Transverse colon (tissue), 4 donors: ENCODE measurements around the gene SPECC1. TPM values are rescaled to one million over a fixed set of nuclear protein-coding genes. Genes with fewer than 3 reads are reported as not detected.

Experiments
- DNase-seq: peaks from one replicate; pipeline ENCODE4 v3.0.0-alpha.2; 2019
- H3K27ac ChIP-seq, 4 donors: fragments of 200-600 bp; sonication (generic); 2 replicates each; pipeline ENCODE4 v1.5.1; 2016 to 2018; ENCODE audit warnings: inconsistent platforms in 4 of 4
- H3K27me3 ChIP-seq: fragments of 200-600 bp; sonication (generic); 2 replicates; pipeline ENCODE4 v1.5.1; 2017; ENCODE audit warnings: inconsistent platforms
- H3K36me3 ChIP-seq, 4 donors: fragments of 200-600 bp; sonication (generic); 2 replicates each; pipeline ENCODE4 v1.5.1; 2017 to 2019; ENCODE audit warnings: inconsistent platforms in 4 of 4
- H3K4me1 ChIP-seq, 4 donors: fragments of 200-600 bp; sonication (generic); 2 replicates each; pipeline ENCODE4 v1.5.1; 2017 to 2020; ENCODE audit warnings: inconsistent platforms in 4 of 4
- H3K4me3 ChIP-seq, 4 donors: fragments of 200-600 bp; sonication (generic); 1 replicate in 1 of 4; 2 replicates in 3 of 4; pipeline versions ENCODE4 v1.5.1 to v1.6.1; 2017 to 2019; ENCODE audit warnings: inconsistent platforms in 4 of 4
- H3K9me3 ChIP-seq, 2 donors: fragments of 200-600 bp; sonication (generic); 2 replicates each; pipeline ENCODE4 v1.5.1; 2017 to 2019; ENCODE audit warnings: inconsistent platforms in 2 of 2
- EP300 ChIP-seq: sonication (generic); formaldehyde crosslinking; IDR thresholded peaks from one replicate; pipeline ENCODE4 v1.6.1; 2017; ENCODE audit warnings: antibody characterized with exemption, low read depth
- POLR2A ChIP-seq: fragments of 450-650 bp; IDR thresholded peaks from one replicate; pipeline ENCODE4 v1.6.1; 2016; ENCODE audit warnings: antibody characterized with exemption, mild to moderate bottlenecking, moderate library complexity
- POLR2AphosphoS5 ChIP-seq, 3 donors: sonication (generic); formaldehyde crosslinking; IDR thresholded peaks; one replicate each; pipeline ENCODE4 v1.6.1; 2016; ENCODE audit warnings: antibody characterized with exemption in 3 of 3
- WGBS, 2 donors: methylation state at CpG; one replicate each; pipeline ENCODE4 v1.1.5; 2018; ENCODE audit warnings: low coverage in 1 of 2; 5-methylcytosine and 5-hydroxymethylcytosine counted together
- in situ Hi-C, 4 donors: fragments of 200-750 bp; cut with MboI; loops; one replicate each; pipeline versions ENCODE4 v1.15.0 to v1.15.1; 2017; ENCODE audit warnings: low sequenced_read_pairs in 3 of 4, low pct_ligation_motif_present in 1 of 4, low pct_unique_long_range_greater_than_20kb in 1 of 4
- intact Hi-C: fragments of 100-400 bp; cut with DNase I; formaldehyde crosslinking; loops from one replicate; pipeline ENCODE4 v1.15.1; 2023; ENCODE audit warnings: low total_unique reads
- total RNA-seq, 4 donors: library from RNA; depleted of rRNA; stranded (reverse); fragments of >200 nt; gene quantifications; one replicate each; pipeline ENCODE4 v1.1.0, GENCODE V29; 2016
- TF ChIP-seq, protein P1 (sequence below), 5 experiments: fragments of 200-600 bp in 3 of 5; fragments of 450-650 bp in 2 of 5; sonication (generic) in 3 of 5; IDR thresholded peaks; 1 replicate in 2 of 5; 2 replicates in 3 of 5; pipeline ENCODE4 v1.5.1; 2016 to 2017; ENCODE audit warnings: antibody characterized with exemption in 5 of 5, inconsistent platforms in 3 of 5, mild to moderate bottlenecking in 2 of 5, moderate library complexity in 1 of 5

The SPECC1 gene
- total RNA-seq, 4 donors from 2014 or later, result 117 to 141 (median 125) TPM

- DNase-seq, result no peak
- WGBS, 2 donors, result 95 to 97% methylated on average over 3 to 6 of the region's 6 CpGs
- Histone ChIP-seq H3K36me3 (no peaks in the 10 kb centered on the region), H3K4me3 (no peak overlapping the region), H3K4me1 (no peaks in the 10 kb centered on the region), H3K27ac (no peak overlapping the region), H3K27me3 (no peaks in the 10 kb centered on the region), H3K9me3 (peaks cover 0 to 4% of the 10 kb centered on the region in 2 donors)
- no peak for TF ChIP-seq POLR2AphosphoS5 (IDR thresholded peaks at IDR 0.05)
- TF ChIP-seq, protein P1, sequence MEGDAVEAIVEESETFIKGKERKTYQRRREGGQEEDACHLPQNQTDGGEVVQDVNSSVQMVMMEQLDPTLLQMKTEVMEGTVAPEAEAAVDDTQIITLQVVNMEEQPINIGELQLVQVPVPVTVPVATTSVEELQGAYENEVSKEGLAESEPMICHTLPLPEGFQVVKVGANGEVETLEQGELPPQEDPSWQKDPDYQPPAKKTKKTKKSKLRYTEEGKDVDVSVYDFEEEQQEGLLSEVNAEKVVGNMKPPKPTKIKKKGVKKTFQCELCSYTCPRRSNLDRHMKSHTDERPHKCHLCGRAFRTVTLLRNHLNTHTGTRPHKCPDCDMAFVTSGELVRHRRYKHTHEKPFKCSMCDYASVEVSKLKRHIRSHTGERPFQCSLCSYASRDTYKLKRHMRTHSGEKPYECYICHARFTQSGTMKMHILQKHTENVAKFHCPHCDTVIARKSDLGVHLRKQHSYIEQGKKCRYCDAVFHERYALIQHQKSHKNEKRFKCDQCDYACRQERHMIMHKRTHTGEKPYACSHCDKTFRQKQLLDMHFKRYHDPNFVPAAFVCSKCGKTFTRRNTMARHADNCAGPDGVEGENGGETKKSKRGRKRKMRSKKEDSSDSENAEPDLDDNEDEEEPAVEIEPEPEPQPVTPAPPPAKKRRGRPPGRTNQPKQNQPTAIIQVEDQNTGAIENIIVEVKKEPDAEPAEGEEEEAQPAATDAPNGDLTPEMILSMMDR (IDR thresholded peaks at IDR 0.05), result no peak
- TF ChIP-seq EP300, result no peak
- no peak for TF ChIP-seq POLR2A
- in situ Hi-C loops, result loop anchor here in 2 of 4 donors (10.0 kb wide), 2 partner anchors 97 to 187 kb away; no protein-coding TSS in a partner anchor
- intact Hi-C loops, result loop anchor here (10.0 kb wide), 1 partner anchor 187 kb away; no protein-coding TSS in a partner anchor
Measured at GRCh38 chr17:20127360-20128035, 118.3 kb downstream of the SPECC1 start.

DNA sequence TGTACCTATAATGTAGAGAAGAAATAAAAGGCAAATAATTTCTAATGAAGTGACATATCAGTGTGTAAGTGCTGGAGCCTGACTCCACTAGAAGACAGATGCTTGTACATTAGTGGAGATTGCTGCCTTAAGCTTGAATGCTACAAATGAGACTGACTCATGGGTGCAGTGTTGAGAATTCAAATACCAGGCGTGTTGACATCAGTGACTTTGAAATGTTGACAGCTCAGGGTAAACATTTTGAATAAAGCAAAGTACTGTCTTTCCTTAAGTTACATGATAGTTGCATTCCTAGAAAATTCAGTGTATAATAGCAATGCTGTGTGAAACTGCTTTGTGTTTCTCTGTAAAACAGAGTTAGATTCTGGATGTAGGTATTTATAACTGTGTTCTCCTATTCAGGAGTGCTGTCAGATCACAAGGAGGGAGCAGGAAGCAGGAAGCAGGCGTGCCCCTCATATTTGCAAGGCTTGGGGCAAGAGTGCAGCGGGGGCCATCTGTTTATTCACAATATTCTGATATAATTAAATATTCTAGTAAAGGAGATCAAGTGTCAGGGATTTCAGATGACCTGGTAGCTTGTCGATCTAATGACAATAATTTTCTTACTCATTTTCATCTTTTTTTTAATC is 119.0 kb downstream of the SPECC1 start:
- Histone ChIP-seq H3K4me1 (no peaks in the 10 kb centered on the region), H3K36me3 (no peaks in the 10 kb centered on the region), H3K27ac (no peak overlapping the region), H3K9me3 (peaks cover 0 to 4% of the 10 kb centered on the region in 2 donors), H3K27me3 (no peaks in the 10 kb centered on the region), H3K4me3 (no peak overlapping the region)
- in situ Hi-C loops (loop anchor here in 2 of 4 donors (10.0 kb wide), 2 partner anchors 97 to 187 kb away; no protein-coding TSS in a partner anchor), intact Hi-C loops (loop anchor here (10.0 kb wide), 1 partner anchor 187 kb away; no protein-coding TSS in a partner anchor)
- WGBS, 2 donors, result 71 to 74% methylated on average over 4 of the region's 4 CpGs
- DNase-seq, result no peak
- TF ChIP-seq, protein P1 (IDR thresholded peaks at IDR 0.05), result no peak
- TF ChIP-seq POLR2A (no peak), POLR2AphosphoS5 (IDR thresholded peaks at IDR 0.05) (no peak), EP300 (no peak)

GRCh38 chr17:20133517-20133916 is 124.4 kb downstream of the SPECC1 start:
- TF ChIP-seq, protein P1 (IDR thresholded peaks at IDR 0.05), result no peak
- TF ChIP-seq EP300 (no peak), POLR2AphosphoS5 (IDR thresholded peaks at IDR 0.05) (no peak), POLR2A (no peak)
- no peaks in the 10 kb centered on the region for H3K36me3 ChIP-seq
- no peaks in the 10 kb centered on the region for H3K4me1 ChIP-seq
- no peak overlapping the region for H3K4me3 ChIP-seq
- H3K9me3 ChIP-seq, result peaks cover 0 to 4% of the 10 kb centered on the region in 2 donors
- in situ Hi-C loops, result no loop called here
- DNase-seq, result no peak
- H3K27me3 ChIP-seq, result no peaks in the 10 kb centered on the region
- 79 to 84% methylated on average over 5 of the region's 5 CpGs for WGBS, 2 donors
- H3K27ac ChIP-seq, result no peak overlapping the region
- intact Hi-C loops, result no loop called here

- Histone ChIP-seq H3K27me3 (no peaks in the 10 kb centered on the region), H3K27ac (no peak overlapping the region), H3K9me3 (no peaks in the 10 kb centered on the region), H3K4me3 (no peak overlapping the region), H3K4me1 (no peaks in the 10 kb centered on the region), H3K36me3 (no peaks in the 10 kb centered on the region)
- DNase-seq, result no peak
- intact Hi-C loops (no loop called here), in situ Hi-C loops (no loop called here)
- TF ChIP-seq POLR2AphosphoS5 (IDR thresholded peaks at IDR 0.05) (no peak), POLR2A (no peak)
- TF ChIP-seq, protein P1 (IDR thresholded peaks at IDR 0.05), result no peak
- WGBS, 2 donors, result 61 to 85% methylated on average over 9 to 10 of the region's 10 CpGs
Measured at GRCh38 chr17:20141198-20141972, 132.2 kb downstream of the SPECC1 start.
